Measurements from ENCODE around the gene TRMT61A.
A peak's percentile ranks its signal among the peaks of the same experiment; 100 is the strongest.

Gene TRMT61A

DNA sequence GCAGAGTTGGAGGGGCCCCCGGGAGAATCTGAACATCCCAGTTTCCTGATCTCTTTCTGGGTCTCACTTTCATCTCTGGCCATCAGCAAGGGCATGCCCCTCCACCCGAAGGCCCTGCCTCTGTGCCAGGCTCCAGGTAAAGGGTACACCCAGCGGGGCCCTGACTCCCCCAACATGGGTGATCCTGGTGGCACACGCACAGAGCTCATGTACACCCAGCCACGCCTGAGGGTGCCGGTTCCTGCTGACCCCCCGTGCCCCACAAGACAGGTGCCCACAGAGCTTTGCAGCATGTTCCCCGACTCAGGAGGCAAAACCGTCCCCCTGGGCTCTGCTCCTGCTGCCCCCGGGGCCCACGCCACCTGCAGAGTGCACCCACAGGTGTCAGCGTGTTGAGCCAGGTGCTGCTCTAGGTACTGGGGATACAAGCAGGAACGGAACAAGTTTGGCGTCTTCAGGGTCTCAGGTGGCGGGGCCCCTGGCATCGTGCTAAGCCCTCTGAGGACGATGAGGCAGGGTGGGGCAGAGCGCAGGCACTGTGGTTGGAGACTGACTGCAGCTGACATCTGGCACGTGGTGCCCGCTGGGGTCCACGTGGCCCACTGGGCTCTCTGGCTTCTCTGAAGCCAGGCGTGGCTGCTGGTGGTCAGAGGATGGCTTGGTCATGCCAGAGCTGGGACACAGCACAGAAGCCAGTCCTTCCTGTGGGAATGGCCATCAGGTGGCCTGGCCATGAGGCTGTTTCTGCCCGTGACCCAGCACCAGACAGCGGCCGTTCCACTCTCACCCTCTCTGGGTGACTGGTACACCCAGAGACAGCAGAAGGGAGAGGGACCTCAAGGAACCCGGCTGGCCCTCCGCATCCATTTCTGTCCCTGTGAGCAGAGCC is 19.7 kb downstream of the TRMT61A start:
- DNase-seq = no peak

DNA sequence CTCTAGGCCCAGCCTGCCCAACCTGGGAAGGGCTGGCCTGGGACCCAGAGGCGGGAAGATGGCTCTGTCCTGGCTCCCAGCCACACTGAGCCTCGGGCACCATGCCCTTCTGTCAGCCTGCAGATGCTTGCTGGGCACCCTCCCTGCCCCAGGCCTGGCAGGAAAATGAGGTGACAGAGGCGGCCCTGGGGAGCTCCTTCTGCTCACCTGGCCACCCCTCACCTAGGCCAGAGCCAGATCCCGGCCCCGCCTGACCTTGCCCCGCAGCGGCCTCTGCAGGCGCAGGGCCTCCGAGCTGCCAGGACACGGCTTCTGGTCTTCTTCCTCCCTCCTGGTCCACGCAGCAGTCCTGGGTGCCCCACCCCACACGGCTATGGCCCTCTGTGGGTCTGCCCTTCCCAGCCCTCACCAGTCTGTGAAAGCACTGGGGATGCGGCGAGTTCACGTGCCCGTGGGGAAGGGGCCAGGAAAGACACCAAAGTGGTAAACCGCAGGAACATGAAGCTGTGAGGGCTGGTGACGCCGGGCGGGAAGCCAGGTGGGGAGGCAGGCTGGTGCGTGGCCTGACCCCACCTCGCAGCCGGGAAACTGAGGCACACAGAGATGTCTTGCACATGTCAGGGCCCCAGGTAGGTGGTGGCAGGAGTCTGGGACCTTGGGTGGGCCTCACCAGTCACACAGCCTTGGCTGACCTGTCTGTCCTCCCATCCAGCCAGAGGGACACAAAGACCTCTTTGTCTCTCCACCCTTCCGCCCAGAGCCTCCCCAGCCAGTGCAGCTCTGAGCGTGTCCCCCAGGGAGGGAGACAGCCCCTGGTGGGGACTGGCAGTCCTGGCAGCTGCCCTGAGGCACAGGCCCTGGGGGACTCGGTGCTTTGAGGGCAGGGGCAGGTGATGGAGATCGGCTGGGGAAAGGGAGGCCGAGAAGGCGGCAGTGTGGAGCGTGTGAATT is 20.6 kb downstream of the TRMT61A start:
- DNase-seq = no peak

DNA sequence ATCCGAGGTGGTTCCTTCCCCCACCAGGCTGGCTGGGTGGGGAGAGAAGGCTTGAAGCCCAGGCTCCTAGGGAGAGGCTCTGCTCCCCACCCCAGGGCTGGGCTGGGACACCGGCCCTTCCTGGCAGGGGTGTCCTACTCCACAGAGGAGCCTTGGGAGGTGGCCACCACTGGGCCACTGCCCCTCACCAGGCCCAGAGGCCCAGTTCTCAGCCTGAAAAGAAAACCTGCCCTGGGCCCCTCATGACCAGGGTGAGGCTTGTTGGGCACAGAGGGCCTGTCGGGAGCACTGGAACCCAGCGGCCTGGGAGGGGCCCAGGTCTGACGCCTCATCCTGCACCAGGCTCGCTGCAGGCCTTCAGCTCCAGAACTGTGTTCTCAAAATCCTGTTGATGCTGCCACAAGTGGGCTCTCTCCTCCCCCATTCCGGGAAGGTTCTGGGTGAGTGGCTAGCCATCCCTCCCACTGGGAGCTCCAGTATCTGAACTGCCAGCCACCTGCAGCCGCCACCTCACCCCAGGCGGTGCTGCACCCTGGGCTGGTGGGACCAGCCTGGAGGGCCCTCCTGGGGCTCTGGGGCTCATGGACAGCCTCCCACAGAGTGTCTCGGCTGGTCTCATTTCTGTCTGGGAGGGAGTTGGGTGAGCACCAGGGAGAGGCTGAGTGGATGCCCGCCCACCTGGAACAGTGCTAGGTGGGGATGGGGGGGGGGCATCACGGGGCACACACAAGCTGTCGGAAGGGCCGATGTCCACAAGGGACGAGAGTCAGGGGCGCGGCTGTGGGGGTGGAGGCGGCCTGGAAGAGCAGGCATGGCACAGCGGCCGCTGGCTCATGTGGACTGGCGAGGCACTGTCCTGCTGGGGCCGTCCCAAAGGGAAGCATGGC is 21.7 kb downstream of the TRMT61A start:
- DNase-seq = no peak

DNA sequence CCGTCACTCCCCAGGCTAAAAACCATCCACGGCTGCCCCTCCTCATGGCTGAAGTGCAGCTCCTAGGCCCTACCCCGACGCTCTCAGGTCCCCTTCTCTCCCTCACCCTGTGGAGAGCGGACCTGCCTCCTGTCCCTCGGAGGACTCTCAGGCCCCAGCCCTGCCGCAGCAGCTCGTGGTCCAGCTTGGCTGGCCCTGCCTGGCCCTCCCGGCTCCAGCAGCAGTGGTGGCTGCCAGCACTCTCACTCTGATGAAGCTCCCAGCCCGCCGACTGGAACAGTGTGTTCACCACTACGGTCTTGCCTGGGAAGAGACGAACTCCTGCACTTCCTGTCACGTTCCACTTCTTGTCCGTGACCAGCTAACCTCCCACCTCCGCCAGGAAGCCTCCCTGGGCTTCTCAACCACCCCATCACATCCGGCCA is 22.4 kb downstream of the TRMT61A start:
- DNase-seq = no peak

DNA sequence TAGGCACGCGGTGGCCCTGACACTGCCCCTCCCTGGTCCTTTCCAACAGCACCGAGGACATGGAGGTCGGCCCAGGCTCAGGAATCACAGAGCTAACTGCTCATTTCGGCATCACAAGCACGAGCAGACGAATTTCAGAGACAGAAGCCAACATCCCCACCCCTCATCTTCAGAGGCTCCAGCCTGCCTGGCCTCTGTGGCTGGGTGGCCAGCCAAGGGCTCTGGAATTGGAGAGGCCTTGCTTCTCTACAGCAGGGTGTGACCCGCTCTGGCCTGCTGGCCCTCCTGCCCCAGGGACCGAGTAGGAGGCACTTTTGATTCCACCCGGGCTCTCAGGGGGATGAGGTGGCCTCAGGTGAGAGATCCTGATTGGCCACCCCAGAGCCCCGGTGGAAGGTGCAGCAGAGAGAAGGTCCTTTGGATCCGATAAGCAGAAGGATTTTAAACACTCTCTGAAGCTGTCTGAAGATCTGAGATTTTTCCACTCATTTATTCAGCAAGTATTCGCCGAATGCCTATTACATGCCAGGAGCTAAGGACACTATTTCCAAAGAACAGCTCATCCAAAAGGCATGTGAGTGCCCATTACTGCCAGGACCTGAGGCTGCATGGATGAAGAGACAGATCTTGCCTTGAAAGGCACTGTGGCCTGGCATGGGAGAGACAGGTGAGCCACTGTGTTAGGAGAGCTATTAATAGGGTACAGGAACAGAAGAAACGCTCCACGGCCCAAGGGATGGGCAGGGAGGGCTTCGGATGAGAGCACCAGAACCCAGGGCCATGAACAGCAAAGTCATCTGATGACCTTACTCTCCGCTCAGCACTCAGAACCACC is 23.2 kb downstream of the TRMT61A start:
- DNase-seq = no peak

DNA sequence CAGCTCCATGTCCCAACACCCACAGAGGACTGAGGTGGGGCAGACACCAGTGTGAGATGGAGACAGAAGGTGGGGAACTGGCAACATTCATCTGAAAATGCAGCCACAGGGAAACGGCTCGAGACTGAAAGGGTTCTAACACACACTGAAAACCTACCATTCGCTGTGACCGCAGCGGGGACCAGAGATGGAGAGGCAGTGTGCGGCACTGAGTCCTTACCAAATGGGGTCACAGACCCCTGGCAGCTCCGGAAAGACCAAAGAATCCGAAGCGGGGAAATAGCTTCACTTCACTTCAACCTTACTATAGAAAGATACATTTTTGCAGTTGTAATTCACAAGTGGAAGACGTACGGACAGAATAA is 23.8 kb downstream of the TRMT61A start:
- no peak for DNase-seq

DNA sequence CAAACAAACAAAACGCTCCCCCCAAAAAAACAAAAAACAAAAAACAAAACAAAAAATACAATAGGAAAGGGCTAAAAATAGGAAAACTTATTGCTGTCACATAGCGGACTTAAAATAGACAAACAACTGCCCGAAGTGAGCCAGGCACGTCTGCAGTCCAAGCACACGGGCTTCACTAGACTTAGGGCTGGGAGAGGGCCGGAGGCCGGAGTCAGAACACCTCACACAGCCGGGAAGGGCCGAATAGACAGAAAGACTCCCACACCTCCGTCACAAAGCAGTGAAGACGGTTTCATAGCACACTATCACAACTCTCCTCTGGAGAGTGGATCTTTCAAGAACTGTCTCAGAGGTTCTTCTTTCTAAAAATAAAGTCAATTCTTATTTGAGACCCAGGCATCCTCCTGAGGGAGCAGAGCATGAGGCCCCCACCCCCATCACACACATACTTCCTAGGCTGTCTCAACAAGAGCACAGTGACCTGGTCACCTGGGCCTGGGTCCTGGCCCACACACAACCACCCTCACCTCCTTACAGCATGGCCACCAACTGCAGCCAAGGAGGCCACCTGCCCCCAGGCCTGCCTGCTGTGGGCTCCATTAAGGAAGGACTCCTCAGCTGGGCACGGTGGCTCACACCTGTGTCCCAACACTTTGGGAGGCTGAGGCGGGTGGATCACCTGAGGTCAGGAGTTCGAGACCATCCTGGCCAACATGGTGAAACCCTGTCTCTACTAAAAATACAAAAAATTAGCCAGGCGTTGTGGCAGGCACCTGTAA is 26.8 kb downstream of the TRMT61A start:
- no peak for DNase-seq

DNA sequence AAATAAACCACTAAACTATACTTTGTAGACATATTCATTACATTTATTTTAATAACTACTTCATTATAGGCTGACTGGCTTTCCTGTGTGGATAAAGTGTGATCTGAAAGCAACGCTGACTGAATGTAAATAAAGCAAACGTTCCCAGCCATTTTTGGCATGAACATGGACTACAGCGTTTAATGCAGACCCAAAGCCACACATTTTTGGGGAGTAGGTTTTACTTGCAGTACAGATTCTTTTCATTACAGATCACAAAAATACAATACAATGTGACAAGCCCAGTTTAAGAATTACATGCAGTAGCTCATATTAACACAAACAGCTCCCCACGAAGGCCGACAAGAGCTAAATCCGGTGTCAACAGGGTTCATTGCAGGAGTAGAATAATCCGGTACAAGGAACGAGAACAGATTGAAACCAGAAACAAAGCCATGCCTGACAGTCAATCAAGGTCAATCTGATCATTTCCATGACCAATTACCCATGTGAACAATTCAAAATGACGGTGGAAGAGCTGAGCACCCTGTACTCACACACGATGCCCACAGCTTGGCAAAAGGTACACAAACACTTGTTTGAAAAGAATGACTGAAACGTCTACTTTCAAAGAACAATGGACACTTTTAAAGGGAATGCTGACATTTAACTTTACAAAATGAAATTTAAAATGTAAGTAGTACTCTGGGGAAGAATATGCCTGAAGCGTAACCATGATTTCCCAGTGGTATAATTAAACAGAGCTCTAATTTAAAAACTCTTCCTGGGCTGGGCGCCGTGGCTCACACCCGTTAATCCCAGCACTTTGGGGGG is 28.2 kb downstream of the TRMT61A start:
- DNase-seq = no peak

DNA sequence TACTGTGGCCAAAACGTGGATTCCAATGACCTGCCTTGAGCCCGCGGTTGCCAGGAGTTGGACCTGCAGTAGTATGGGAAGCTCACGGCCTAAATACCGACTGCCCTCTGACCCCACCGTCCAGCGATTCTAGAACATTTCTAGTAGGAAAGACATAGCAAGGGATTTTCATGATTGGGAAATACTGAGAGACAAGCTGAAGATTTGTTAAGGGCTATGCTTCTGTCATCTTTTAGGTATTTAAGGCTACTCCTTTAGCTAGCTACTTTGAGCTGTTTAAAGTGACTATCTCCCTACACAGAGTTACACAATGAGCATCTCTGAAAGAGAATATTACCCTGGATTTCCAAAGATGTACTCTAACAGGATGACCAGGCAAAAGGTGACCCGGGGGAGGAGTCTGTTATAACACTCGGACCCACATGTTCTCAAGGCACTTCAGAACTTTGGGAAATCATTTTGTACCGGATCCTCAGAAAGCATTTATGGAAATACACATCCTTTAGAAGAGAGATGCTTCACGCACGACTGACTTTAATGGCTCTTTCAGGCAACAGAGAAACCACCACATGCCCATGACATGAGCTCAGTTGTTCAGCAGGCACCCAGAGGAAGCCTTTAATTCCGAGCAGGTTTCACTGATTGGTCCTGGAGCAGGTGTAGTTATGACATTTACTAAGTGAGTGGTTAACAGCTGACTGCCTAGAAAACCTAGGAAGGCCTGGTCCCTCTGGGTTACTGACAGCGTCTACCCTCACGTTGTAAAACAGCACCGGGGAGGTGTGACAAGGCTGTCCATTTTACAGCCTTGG is 29.3 kb downstream of the TRMT61A start:
- DNase-seq = no peak

DNA sequence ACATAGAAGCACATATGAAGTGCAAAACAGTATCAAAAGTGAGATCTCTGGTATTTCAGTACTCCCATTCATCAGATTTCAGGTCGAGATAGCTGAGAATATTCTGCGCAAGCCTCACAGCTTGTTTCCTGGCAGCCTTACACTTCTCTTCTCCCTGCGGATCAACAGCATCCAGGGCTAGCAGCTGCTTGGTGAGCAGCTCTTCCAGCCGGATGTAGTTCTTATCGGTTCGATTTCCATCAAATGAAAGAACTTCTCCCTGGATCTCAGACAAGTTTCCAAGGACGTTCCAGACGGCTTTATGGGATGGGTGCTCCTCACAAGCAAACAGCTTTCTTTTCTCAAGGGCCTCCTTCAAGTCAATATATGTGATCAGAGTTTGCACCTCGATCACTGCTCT is 30.8 kb downstream of the TRMT61A start:
- no peak for DNase-seq

DNA sequence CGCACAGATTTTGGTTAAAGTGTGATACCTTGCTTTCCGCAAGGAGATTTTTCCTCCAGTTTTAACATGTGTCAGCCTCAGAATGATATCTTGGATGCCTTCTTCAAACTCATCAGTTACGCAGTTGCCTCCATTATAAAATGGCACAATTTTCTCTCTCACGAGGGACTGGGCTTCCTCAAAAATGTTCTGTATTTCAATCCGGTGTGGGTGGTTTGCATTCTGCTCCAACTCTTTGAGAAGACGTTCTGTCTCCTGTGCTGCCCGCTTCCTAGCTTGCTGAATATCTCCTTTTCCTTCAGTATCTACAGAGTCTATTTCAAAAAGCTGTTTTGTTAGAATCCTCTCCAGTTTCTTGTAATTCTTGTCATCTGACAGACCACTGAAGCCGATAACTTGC is 31.7 kb downstream of the TRMT61A start:
- no peak for DNase-seq

DNA sequence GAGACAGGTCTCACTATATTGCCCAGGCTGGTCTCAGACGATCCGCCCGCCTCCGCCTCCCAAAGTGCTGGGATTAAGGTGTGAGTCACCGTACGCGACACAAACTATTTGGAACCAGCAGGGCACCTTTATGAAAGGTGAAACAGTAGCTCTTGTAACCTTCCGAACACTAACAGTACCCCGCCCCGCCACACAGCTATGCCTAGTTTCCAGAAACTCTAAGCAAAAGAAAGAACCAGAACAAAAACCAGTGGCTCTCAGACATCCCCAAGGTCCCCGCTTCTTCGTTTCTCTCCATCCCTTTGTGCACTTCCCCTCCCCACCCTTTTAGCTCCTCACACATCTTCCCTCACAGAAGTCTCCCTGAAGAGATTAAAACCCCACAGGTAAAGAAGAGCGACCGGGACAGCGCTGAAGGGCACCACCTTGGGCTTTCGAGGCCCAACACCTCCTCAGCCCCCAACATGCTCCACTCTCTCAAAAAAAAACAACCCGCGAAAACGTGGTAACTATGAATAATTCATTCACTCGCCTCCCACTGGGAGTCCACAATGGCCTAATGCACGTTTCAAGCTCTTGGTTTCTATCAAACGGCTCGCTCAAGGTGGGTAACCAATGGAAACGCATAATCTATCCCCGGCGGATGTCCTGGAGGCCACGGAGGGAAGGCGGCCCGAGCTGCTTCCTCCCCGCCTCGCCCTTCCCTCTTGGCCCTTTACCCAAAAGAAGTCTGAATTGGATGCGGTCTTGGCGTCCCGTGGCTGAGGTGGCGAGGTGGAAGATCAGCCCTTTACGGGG is 32.6 kb downstream of the TRMT61A start:
- DNase-seq = peak; percentile 25 to 36

DNA sequence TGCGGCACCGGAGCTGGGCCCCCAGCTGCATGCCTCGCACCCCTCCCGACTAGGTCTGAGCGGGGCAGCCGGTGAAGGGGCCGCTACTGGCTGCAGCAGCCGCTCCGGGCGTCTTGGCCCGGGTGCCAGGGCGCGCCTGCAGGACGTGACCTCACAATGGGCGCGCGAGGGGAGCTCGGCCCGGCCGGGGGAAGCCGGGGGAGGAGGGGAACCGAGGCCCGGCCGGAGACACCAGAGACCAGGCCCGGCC is 33.1 kb downstream of the TRMT61A start:
- DNase-seq = no peak

DNA sequence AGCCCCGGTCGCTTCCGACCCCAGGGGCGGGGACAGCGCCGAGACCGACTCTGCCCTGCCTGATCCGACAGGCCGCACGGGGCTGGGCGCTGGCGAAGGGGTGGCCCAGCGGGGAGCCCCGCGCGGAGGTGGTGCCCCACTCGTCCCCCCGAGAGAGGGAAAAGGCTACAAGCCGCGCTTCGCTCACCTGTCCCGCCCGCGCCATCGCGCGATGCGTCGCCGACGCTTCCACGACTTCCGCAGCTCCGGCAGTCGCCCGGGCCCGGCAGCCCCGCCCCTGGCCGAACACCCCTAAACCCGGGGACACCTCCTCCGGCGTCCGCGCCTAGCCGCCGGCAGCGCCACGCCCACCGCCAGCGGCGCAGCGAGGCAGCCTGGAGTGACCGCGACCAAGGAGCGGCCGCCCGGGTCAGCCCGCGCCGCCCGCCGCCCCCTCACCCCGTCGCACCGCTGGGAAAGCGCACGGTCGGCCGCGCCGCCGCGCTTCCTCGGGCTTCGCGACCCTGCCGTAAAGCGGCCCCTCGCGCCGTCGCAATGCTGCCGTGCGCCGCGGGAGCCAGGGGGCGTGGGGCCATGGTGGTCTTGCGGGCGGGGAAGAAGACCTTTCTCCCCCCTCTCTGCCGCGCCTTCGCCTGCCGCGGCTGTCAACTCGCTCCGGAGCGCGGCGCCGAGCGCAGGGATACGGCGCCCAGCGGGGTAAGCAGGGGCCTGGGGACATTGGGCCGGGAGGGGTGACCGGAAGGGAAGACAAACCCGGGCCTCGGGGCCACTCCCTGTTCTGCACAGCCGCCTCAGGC is 33.6 kb downstream of the TRMT61A start, which contains the start of the genes BAG5 and COA8:
TSS of gene BAG5 (minus strand) at position 229 of the 797 bp plus-strand sequence. CDS start 1,493 bp downstream, outside the sequence.
TSS of gene COA8 (plus strand) at position 532 of the 797 bp plus-strand sequence. CDS start at position 574, 42 bp downstream.
- peak; percentile 62 to 65 for DNase-seq

DNA sequence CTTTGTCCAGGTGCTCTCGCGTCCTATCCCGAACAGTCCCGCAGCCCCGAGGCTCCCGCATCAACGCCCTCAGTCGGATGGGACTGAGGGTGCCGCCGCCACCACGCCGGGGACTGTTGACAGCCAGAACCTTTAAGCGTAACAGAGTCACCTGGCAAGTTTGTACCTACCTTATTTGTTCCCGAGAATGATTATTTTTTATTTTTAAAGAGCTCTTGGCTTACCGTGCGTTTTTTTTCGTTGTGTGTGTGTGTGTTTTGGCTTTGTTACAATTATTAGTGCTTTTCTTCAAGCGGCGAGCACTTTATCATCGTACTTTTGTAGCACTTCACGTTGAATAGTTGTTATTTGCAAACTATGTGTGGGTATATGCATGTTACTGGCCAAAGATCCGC is 34.2 kb downstream of the TRMT61A start:
- no peak for DNase-seq

DNA sequence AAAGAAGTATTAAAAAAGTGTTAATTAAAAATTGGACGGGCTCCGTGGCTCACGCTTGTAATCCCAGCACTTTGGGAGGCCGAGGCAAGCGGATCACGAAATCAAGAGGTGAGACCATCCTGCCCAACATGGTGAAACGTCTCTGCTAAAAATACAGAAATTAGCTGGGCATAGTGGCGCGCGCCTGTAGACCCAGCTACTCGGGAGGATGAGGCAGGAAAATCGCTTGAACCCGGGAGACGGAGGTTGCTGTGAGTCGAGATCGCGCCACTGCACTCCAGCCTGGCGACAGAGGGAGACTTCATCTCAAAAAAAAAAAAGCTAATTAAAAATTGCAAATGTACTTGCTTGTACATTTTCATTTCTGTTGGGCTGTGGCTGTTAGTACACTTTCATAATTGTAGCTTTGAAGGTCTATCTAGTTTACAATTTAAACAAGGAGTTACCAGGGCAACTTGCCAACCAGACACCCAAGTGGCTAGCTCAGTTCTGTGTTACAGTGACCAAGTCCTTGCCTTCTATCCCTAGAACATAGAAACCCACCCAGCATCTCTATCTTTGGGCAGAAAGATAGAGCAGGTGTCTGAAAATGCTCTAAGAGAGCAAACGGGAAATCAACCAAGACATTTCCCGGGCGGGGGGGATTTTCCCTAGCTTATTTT is 35.0 kb downstream of the TRMT61A start:
- no peak for DNase-seq

DNA sequence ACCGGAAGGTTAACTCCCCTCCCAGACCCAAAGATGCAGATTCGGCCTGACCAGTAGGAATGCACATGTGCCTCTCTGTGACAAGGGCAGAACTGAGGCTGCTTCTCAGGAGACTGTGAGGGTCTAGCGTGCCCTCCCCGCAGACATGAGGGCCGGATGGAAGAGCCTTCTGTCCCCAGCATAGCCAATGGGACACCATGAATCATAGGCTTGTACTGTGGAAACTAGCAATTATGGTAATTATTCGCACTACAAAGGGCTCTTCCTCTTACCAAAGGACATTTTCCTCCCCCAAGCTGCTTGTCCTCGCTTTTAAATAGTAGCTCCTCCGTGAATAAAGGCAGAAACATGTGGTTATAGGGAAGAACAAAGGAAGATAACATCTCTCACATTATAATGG is 40.0 kb downstream of the TRMT61A start:
- DNase-seq = no peak

Data from Kasumi-1 (cell line).